ENCODE data around the gene TRAPPC12.

DNA sequence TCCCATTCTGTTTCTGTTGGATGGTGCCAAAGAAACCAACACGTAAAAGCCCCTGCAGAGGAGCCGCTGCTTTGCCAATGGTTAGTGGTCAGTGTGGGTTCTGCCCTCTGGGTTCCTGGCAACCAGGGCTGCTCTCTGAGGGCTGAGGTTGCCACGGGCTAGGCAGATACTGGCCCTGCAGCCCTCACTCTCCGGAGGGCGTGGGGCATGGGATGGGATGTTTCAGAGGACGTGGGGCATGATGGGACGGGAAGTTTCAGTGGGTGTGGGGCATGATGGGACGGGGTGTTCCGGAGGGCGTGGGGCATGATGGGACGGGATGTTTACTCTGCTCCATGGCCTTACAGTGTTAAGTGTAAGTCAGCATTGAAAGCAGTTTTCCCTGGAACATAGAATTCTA is 105.7 kb downstream of the TRAPPC12 start:
- TF ChIP-seq POLR2A (IDR thresholded peaks at IDR 0.05) (no peak), POLR2AphosphoS5 (IDR thresholded peaks at IDR 0.05) (no peak), CTCF (IDR thresholded peaks at IDR 0.05) (no peak)
